K562 (cell line): ENCODE results near the gene KCND1. TPM values are rescaled to one million over a fixed set of nuclear protein-coding genes. Genes with fewer than 3 reads are reported as not detected.

Experiments
- ATF1 ChIP-seq, 2 experiments: fragments of 450-650 bp in 1 of 2; IDR thresholded peaks; 2 replicates each; pipeline ENCODE4 v1.6.1; 2016; ENCODE audit warnings: missing compliant biosample characterization in 1 of 2, missing genetic modification characterization in 1 of 2
- CEBPZ ChIP-seq: fragments of 150-350 bp; IDR thresholded peaks from 2 replicates; pipeline ENCODE4 v1.6.1; 2014; ENCODE audit warnings: low read depth, mild to moderate bottlenecking, low read length, borderline replicate concordance
- FOSL1 ChIP-seq: fragments of 200-800 bp; sonication (Bioruptor generic); conservative IDR thresholded peaks from 2 replicates; pipeline ENCODE4 v1.6.1; 2016; ENCODE audit warnings: missing genetic modification characterization, missing compliant biosample characterization
- MEF2D ChIP-seq: conservative IDR thresholded peaks from 2 replicates; pipeline ENCODE4 v1.6.1; 2016; ENCODE audit warnings: low read depth, missing genetic modification characterization, missing compliant biosample characterization
- NFYB ChIP-seq: IDR thresholded peaks from 2 replicates; pipeline ENCODE4 v1.6.1; 2011; ENCODE audit warnings: mild to moderate bottlenecking, moderate library complexity; ENCODE audit not compliant: insufficient read length; ENCODE audit errors: extremely low read depth
- RERE ChIP-seq: sonication (generic); formaldehyde crosslinking; IDR thresholded peaks from 2 replicates; pipeline ENCODE4 v1.8.0; 2023; ENCODE audit warnings: missing genetic modification reagents, mild to moderate bottlenecking, borderline replicate concordance
- TEAD1 ChIP-seq, 2 experiments: fragments of 450-650 bp in 1 of 2; sonication (generic) in 1 of 2; formaldehyde crosslinking; IDR thresholded peaks; 2 replicates each; pipeline versions ENCODE4 v1.4.0 to v1.8.0; 2020 to 2022; ENCODE audit warnings: mild to moderate bottlenecking in 2 of 2, missing genetic modification reagents in 1 of 2
- TFAP4 ChIP-seq: sonication (generic); formaldehyde crosslinking; IDR thresholded peaks from 2 replicates; pipeline ENCODE4 v1.8.0; 2022; ENCODE audit warnings: missing genetic modification reagents, mild to moderate bottlenecking, moderate library complexity, borderline replicate concordance
- TSC22D4 ChIP-seq: fragments of 450-650 bp; IDR thresholded peaks from 2 replicates; pipeline ENCODE4 v1.6.1; 2016; ENCODE audit warnings: missing genetic modification characterization, missing biosample characterization, control low read depth
- ZBTB7A ChIP-seq: IDR thresholded peaks from 2 replicates; pipeline ENCODE4 v1.6.1; 2011; ENCODE audit warnings: low read depth, mild to moderate bottlenecking, low read length, moderate library complexity, borderline replicate concordance; ENCODE audit not compliant: control insufficient read depth
- ZFP30 ChIP-seq: fragments of 250-450 bp; sonication (Bioruptor Pico); IDR thresholded peaks from 2 replicates; pipeline ENCODE4 v1.8.0; 2022; ENCODE audit warnings: moderate library complexity, mild to moderate bottlenecking, inconsistent platforms, borderline replicate concordance
- ZNF184 ChIP-seq: sonication (generic); formaldehyde crosslinking; IDR thresholded peaks from 2 replicates; pipeline ENCODE4 v1.5.0; 2020; ENCODE audit warnings: missing genetic modification reagents
- ZNF511 ChIP-seq: sonication (generic); formaldehyde crosslinking; IDR thresholded peaks from 2 replicates; pipeline ENCODE4 v1.8.0; 2022; ENCODE audit warnings: mild to moderate bottlenecking, missing genetic modification reagents
- ZNF57 ChIP-seq: fragments of 450-650 bp; formaldehyde crosslinking; IDR thresholded peaks from 2 replicates; pipeline ENCODE4 v1.4.0; 2020; ENCODE audit warnings: mild to moderate bottlenecking, moderate library complexity
- ZNF780A ChIP-seq: fragments of 250-450 bp; sonication (Bioruptor Pico); IDR thresholded peaks from 2 replicates; pipeline ENCODE4 v1.5.0; 2021; ENCODE audit warnings: mild to moderate bottlenecking
- polyA plus RNA-seq, 8 experiments: library from polyadenylated mRNA; depleted of rRNA in 4 of 8; stranded (reverse) in 5 of 8; unstranded in 3 of 8; fragments of >200 nt; fragmentation: Nextera tagmentation in 2 of 8; fragmentation: Illumina TruSeq in 1 of 8; extraction: Ambion mirVana in 2 of 8; extraction: Trizol in 1 of 8; gene quantifications; 2 replicates each; pipeline versions ENCODE4 v1.2.1 to v1.2.3, GENCODE V29; 2011 to 2014; ENCODE audit warnings: inconsistent platforms in 1 of 8, missing spikeins in 1 of 8
- total RNA-seq, 7 experiments: library from RNA; depleted of rRNA in 6 of 7; stranded (reverse); fragments of >200 nt in 6 of 7; fragmentation: Illumina TruSeq in 2 of 7; extraction: Trizol in 2 of 7; gene quantifications; 2 replicates each; pipeline versions ENCODE4 v1.2.1 to v1.2.3, GENCODE V29; 2011 to 2021; ENCODE audit warnings: low replicate concordance in 1 of 7

The KCND1 gene
- total and polyA plus RNA-seq, 9 of the 15 experiments (the other 6 are each of a cell fraction or from before 2014, with no cell fraction given): 0.06 to 0.83 (median 0.39) TPM; not detected in 1

- no peak for TF ChIP-seq MEF2D (tag)
- no peak for TF ChIP-seq RERE (CRISPR knock-in tag)
- TF ChIP-seq TFAP4 (CRISPR knock-in tag): peak; percentile 88
- TF ChIP-seq ZNF780A: peak; percentile 79
- TF ChIP-seq CEBPZ: no peak
- TF ChIP-seq ZBTB7A: no peak
- TF ChIP-seq ATF1 (CRISPR knock-in tag; IDR thresholded peaks at IDR 0.05): no peak
- TF ChIP-seq ATF1 (tag; IDR thresholded peaks at IDR 0.05): peak; percentile 95
- TF ChIP-seq ZNF511: peak; percentile 60
- TF ChIP-seq ZNF57 (CRISPR knock-in tag): peak; percentile 78; the same call in 1 of the 2 replicates
- TF ChIP-seq ZNF184 (CRISPR knock-in tag): no peak
- TF ChIP-seq TEAD1 (CRISPR knock-in tag; IDR thresholded peaks at IDR 0.05): no peak
- no peak for TF ChIP-seq ZFP30 (CRISPR knock-in tag)
- TF ChIP-seq NFYB: peak; percentile 18
- no peak for TF ChIP-seq TSC22D4 (tag)
- TF ChIP-seq FOSL1 (tag): peak; percentile 58; the same call in 1 of the 2 replicates
Measured at GRCh38 chrX:48911412-48912182, 60.0 kb downstream of the KCND1 start, which contains the start of gene SLC35A2 (continued).
